GM19372 (cell line): ENCODE data around the gene AP1AR.
A peak's percentile ranks its signal among the peaks of the same experiment; 100 is the strongest.
"Not testable (repeated sequence)": the region's sequence is repeated elsewhere in the genome, so short reads cannot be mapped to it uniquely, and the experiment has no call there.

Experiments used
- ATAC-seq: cut with Tn5 transposase; IDR thresholded peaks from one replicate; pipeline ENCODE4 v1.9.1; 2021; ENCODE audit warnings: mild to moderate bottlenecking, low read depth, moderate library complexity; ENCODE audit not compliant: unreplicated experiment

Gene AP1AR

DNA sequence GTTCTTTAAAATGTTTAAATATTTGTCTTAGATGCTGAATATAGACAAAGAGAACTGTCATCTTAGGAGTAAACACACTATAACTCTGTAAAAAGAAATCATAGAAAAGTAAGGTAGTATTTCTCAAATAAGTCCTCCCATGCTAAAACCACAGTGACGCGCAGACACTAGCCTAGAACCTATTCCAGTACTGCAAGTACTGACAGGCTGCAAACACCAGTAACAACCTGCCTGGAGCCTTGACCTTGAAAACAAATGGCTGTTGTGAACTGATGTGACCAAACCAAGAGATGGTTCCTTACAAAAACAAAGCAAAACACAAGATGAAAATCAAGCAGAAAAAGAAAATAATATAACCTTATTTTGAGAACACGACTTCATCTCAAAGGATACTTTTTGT is 45.6 kb downstream of the AP1AR start:
- no peak for ATAC-seq

DNA sequence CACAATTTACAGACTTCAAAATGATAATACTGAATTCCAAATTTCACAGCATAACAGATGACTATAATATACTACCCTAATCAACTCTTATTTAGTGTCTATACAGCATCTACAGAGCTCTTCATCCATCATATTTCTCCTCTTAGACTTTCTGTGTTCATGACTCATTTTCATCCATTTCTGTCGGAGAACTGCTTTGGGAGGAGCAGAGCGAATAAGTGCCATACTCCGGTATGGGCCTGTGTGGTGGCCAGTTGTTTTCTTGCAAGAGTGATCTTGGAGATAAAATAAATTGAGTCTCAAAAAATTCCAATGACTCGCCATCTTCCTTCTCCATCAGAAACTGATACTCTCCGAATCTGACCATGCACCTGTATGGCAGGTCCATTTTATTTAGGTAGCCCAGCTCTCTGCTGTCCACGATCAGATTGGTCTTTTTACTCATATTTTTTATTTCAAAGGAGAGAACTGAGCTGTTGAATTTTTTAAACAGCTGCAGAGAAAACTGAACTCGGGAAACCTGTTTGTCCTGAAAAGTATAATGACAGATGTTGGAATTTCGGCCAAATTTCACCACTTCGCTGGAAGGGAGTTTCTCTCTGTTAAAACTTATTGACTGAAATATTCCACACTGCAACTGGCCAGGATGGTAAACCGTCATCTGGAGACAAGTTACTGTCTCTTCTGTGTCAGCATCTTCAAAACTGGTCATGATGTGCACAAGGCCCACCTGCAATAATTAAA is 46.3 kb downstream of the AP1AR start:
- ATAC-seq, result no peak

DNA sequence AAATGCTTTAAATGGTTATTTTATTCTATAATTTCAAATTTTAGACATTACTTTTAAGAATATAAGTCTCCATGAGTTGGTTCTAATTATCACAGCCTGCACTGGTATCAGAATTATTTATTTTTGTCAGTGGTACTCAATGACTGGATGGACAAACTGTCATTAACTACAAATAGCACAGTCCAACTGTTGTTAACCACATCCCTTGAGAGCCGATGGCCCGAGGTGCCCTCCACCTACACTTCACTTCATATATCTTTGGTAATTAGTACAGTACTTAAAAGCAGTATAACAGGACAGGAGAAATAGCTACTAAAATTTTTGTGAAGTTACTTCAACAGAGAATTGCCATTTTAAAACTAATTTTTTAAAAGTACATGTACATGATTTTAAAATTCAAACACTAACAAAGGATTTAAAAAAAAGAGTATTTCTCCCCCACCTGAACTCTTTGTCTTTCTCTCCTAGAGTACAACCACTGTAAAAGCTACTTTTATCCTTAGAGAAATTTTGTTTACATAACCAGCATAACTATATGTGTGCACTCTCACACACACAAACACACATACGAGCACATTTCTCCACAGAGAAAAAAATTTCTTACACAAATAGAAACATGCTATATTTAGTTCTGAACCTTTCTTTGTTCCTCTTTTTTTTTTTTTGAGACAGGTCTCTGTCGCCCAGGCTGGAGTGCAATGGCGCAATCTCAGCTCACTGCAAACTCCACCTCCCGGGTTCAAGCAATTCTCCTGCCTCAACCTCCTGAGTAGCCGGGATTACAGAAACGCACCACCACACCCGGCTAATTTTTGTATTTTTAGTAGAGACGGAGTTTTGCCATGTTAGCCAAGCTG is 47.7 kb downstream of the AP1AR start:
- ATAC-seq, result peak; percentile 57

DNA sequence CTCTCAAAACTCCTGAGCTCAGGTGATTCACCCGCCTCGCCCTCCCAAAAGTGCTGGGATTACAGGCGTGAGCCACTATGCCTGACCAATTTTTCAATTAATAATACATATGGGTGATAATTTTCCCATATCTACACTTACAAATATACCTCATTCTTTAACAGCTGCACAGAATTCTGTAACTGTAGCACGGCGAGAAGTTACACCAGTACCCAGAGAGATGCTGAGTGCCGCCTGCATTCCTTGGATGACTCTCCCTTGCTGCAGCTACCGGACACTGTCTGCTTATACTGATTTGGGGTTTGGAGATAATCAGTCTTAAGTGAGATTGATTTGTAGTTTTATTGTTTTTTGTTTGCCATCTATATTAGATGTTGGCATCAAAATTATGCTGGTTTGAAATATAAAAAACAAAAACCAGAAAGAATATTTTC is 48.3 kb downstream of the AP1AR start:
- ATAC-seq, result peak; percentile 14

DNA sequence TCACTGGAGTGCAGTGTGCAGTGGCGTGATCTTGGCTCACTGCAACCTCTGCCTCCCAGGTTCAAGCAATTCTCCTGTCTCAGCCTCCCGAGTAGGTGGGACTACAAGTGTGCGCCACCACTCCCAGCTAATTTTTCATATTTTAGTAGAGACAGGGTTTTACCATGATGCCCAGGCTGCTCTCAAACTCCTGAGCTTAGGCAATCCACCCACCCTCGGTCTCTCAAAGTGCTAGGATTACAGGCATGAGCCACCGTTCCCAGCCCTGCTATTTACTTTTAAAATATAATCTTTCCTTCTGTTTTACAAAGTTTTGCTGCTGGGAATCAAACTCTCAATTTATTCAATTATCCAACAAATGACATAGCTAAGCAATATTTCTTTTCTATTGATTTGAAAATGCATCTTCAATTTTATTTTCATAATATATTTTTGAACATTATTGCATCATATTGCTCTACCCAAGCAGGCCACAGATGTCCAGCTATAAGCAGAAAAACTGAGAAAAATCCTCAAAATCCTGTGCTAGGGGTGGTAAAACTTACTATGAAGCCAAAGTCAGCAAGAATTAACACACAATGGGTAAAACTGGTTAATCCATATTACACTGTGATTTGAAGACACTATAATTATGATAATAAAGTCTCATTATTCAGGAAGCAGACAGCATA is 48.9 kb downstream of the AP1AR start:
- no peak for ATAC-seq

DNA sequence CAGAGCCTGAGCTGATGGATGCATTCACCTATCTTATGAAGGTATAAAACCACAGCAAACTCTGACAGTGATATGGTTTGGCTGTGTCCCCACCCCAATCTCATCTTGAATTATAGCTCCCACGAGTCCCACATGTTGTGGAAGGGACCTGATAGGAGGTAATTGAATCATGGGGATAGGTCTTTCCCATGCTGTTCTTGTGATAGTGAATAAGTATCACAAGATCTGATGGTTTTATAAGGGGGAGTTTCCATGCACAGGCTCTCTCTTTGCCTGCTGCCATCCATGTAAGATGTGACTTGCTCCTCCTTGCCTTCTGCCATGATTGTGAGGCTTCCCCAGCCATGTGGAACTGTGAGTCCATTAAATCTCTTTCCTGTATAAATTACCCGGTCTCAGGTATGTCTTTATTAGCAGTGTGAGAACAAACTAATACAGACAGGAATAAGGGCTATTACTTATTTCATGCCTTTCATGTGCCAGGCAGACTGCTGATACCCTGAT is 50.4 kb downstream of the AP1AR start:
- not testable (repeated sequence) for ATAC-seq

DNA sequence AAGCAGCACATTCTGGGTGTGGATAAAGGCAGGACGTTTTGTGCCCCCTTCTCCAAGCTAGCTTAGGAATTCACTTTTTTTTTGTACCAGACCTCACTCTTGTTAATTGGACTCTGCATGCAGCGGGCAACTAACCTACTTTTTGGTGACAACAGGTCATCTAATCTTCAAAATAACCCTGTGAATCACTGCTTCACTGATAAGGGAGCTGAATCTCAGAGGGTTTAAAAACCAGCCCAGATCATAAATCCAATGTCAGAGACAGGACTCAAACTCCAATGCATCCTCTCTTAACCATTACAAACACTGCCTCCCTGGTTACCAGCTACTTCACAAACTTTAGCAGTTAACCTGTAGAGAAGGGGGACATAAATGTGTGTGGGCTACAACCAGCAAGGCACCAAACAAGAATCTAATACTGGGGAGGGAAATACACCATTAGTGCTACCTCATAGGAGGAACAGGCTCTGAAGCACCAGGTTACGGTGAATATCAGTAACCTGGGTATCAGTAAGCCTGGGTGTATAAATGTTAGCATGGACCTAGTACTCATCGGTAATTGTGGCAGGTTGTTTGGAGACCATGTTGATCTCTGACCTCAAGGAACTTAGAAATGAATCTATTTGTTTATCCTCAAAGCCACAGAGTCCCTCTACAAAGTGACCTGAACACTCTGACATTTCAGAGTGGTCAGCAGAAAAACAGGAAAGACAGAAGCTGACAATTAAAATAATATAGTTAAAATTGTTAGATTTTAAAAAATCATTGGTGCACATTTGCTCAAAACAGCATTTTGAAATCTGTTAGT is 51.5 kb downstream of the AP1AR start:
- ATAC-seq, result no peak

DNA sequence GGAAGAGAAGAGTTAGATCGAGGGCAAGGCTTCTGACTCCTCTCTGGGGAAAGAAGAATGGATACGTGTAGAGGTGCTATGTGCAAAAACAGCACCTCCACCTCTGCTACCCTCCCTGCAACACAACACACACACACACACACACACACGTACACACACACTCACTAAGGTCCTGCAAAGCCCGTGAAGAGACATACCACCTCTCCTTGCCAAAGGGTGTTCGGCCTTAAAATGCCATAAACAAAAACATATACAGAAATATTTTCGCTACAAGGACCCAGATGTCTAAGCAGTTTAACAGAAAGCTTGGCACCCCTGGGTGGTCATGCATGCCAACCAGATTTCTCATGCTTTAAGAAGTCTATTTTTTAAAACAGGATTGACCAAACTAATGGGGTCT is 52.6 kb downstream of the AP1AR start:
- ATAC-seq, result no peak

DNA sequence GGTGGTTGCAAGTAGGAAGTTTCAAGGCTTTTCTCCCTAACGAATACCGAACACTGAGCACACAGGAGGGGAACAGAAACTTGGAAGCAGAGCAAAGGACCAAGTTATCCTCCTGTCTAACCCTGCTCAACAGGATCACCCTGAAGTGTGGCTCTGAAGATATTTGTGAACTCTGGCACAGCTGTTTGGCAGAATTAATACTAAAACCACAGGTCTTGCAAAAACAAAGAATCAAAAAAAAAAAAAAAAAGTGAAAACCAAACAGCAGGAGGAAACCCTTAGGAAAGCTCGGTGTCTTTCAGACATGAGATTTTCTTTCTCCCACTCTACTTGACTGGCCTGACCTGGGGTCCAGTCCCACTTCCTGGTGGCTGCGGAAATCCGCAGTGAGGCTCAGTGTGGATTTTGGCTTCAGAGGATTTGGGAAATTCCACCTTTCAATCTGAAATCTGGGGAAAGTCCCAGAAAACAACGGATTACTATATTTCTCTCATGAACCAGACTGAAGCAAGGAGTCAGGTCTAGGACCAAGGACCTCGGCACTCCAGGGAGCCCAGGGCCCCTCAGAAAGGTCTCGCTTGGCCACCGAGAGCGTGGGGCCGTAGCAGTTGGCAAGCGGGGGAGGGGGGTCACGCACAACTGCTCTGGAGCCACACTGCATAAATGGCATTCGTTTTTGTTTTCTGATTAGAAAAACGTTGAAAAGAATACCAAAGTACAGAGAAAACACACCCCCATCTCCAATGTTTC is 53.2 kb downstream of the AP1AR start:
- ATAC-seq, result no peak

DNA sequence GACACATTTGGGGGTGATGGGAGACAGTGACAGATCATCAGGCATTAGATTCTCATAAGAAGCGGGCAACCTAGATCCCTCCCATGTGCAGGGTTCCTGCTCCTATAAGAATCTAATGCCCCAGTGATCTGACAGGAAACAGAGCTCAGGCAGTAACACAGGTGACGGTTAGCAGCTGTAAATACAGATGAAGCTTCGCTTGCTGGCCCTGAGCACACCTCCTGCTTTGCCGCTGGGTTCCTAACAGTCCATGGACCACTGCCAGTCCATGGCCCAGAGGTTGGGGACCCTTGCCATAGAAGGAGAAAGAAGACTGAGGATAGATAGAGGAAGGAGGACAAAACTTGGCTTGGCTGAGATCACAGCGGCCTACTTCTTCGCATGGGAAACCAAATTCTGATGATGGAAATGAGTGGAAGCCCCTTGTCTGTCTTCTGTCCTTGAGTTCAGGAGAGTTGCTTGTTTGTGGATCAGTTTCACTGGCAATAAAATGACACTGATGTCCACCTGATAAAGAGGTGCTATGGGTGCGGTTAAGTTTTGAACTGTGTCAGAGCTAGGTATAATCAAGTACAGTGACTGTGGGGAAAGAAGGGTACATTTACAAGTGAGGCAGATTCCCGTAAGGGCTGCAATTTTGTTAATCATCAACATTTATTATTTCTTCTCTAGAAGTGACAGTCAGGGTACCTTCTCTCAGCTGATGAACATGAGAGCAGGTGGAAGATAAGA is 55.8 kb downstream of the AP1AR start:
- ATAC-seq, result no peak

DNA sequence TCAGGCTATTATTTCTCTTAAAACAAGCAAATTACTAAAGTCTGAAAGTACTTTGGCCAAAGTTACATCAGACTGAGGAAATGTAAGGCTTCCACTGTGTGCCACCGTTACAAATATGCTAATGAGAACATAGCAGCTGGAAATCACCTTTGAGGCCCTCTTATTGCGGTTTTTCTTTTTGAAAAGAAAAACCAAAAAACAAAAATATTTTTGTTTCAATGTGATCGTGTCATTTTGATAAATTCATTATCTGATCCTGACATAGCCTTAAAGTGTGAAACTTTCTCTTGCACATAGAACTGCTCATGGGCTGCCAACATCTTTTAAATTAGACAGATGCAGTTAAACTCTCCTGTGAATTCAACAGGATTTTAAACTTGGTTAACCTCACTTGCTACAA is 56.9 kb downstream of the AP1AR start:
- peak; percentile 23 for ATAC-seq

DNA sequence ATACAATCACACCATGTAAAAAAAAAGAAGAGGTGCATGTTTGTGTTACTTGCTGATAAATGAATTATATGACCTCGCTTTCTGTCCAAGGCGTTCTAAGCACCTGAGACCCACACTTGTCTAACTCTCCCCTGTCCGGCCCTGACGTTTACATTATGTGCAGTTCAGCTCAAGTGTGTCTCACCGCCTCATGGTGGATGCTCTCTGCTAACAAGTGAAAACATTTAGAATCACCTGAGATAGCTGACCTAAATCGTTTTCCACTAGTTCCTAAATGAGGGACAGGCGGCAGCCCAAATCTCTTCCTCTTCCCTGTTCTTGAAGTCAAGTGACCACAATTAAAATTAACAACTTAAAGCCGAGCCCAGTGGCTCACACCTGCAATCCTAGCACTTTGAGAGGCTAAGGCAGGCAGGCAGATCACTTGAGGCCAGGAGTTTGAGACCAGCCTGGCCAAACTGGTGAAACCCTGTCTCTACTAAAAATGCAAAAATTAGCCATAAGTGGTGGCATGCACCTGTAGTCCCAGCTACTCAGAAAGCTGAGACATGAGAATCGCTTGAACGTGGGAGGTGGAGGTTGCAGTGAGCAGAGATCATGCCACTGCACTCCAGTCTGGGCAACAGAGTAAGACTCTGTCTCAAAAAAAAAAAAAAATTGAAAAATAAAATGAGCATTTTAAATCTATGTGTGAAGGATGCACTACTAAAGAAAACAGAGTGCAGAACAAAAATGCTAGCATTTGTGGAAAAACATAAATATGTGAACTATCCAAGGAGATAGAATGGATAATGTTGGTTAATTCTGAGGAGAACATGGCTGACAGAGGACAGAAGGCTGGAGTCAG is 58.0 kb downstream of the AP1AR start:
- no peak for ATAC-seq

DNA sequence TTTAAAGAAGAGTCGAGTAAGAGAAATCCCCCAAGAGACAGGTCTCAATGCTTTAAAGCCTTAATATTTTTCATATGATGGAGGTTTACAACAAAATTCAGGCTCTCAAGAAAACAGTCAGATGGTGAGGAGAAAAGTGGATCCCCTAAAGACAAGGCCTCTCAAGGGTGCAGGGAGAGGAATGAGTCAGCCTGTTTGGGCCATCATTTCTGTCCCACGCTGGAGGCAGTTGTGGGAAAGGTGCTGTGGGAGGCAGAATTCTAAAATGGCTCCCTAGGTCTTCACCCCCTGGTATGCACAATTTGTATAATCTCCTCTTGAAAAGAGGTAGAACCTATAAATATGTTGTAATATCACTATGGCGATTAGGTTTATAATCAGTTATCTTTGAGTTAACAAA is 58.8 kb downstream of the AP1AR start:
- no peak for ATAC-seq

DNA sequence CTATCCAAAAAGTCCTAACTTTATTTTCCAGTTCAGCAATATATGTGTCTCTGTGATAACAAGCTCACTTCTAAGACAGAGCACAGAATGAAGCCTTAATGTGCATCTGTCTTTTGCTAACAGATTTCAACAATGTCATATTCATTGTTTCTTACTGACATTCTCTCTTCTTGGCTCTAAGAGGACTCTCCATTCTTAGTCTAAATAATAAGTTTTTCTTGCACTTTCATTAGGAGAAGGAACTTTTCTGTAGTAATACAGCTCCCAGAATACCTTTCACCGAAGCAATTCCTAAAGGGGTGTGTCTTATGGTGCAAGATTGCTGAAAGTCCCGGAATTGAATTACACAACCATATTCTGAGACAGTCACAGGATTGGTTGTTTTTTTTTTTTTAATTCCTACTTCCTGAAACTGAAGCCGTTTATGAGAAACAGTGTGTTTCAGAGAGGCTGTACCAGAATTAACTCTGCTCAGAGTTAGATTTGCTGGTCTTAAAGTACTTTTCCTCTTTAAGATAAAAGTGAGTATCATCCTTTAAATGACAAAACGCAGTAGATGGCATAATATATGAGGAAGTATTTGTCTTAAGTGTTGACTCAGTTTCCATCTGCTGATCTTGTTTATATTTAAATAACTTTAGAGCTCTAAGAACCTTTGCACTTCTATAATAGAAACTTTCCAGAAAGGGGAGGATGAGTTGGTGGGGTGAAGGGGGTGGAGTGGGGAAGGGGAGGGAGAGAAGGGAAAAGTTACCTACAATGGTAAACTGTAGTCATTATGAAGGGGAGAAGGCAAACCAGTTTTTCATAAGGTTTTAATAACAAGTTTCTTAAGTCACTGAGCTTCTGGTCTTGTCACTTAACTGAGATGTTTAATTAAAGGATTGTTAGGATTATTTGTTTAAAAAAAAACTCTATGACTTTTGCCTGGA is 65.6 kb downstream of the AP1AR start, which contains the start of gene ALPK1:
ALPK1 (plus strand) TSS at position 421 of the 932 bp plus-strand sequence.
- peak; percentile 79 for ATAC-seq

DNA sequence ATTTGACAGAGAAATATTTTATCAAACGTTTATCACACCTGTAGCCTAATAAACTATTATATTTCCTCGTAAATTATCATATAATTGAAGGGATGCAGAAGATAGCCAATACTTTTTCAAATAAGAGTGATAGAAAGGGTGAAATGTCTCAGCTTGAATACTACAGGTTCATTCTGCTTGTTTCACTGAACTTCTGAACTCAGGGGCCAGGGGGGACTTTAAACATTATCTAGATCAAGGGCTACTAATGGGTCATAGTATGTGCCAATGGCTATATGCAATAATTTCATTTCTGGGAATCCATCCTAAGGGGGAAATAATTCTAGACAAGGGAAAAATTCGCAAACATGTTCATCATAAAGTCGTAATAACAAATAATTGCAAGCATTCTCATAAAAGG is 68.1 kb downstream of the AP1AR start:
- ATAC-seq, result no peak

DNA sequence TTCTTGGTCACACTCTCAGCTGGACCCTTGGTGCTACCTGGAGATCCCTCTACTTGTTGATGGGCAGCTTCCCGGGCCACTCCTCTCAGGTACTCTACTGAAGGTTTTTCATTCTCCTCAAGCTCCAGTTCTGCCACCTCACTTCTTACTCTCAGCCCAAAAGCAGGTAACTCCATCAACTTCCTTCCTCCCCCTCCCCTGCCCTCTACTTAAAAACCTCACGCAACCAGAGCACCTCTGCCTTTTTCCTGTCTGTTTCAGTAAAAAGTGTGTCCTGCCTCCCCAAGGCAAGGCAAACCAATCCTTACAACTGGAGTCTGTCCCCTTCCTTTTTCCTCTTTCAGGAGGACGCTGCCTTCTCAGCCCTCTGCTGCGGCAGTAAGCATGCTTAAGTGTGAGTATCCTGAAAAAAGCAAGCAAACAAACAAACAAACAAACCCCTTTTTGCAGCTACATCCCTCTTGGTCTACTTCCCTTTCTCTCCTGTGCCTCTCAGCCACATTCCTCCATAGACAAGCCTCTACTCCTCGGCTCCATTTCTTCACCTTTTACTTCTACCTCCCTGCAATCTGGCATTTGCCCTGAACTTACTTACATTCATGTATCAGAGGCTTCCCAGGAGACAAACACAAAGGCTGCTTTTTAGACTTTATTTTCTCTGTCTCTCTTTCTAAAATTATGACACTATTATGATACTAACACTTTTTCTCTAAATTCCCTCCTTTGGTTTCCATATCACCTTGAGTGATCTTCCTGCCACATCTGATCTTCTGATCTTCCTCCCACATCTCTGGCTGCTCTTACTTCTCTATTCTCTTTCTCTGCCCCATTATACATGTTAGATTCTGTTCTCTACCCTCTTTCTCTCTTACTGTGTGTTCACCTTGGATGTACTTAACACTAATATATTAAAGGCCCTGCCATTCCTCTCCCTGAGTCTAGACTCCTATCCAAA is 71.0 kb downstream of the AP1AR start:
- peak; percentile 63 for ATAC-seq
